Esophagus muscularis mucosa (tissue), 3 donors: ENCODE measurements around the gene PKP2.

Source experiments
- CTCF ChIP-seq, 3 experiments: fragments of 200-600 bp in 2 of 3; fragments of 450-650 bp in 1 of 3; sonication (generic) in 2 of 3; IDR thresholded peaks; one replicate each; pipeline ENCODE4 v1.5.1; 2017 to 2019; ENCODE audit warnings: antibody characterized with exemption in 3 of 3, mild to moderate bottlenecking in 2 of 3, moderate library complexity in 1 of 3
- POLR2A ChIP-seq: fragments of 450-650 bp; IDR thresholded peaks from one replicate; pipeline ENCODE4 v1.6.1; 2017; ENCODE audit warnings: antibody characterized with exemption, moderate library complexity, mild to moderate bottlenecking, low read depth
- POLR2AphosphoS5 ChIP-seq, 2 donors: sonication (generic); formaldehyde crosslinking; IDR thresholded peaks; one replicate each; pipeline ENCODE4 v1.6.1; 2017; ENCODE audit warnings: antibody characterized with exemption in 2 of 2

GRCh38 chr12:32907166-32907565 is 10.6 kb upstream of the PKP2 start:
- TF ChIP-seq CTCF (IDR thresholded peaks at IDR 0.05) (no peak), POLR2A (no peak), POLR2AphosphoS5 (IDR thresholded peaks at IDR 0.05) (no peak)
